ENCODE measurements around the gene OR51G1.
A peak's percentile ranks its signal among the peaks of the same experiment; 100 is the strongest.

Gene OR51G1

DNA sequence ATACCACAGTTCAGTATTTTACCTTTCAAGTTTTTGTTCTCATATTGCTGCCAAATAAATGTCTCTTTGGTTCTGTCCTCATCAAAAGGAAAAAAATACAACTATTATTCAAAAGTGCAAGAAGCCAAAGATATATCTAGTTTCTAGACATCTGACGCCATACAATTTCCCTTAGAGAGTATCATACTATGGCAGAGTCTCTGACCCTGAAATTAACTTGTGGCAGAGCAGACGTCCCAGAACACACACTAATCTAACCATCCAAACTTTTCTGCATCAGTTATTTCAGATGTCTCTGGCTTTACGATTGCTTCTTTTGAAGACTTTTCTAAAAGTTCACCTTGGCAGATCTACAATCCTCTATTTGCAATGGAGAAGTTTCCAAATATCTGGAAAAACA is 39.8 kb downstream of the OR51G1 start:
- Histone ChIP-seq H3K4me3 (ENCODE audit: low read depth, low read length) (no peak overlapping the region), H3K27ac (no peak overlapping the region), H3K27me3 (replicated peaks) (no peaks in the 10 kb centered on the region), H3K36me3 (replicated peaks) (no peaks in the 10 kb centered on the region)
- in situ Hi-C loops (cut with HindIII; ENCODE audit: low pct_ligation_motif_present, low sequenced_read_pairs) = no loop called here
- TF ChIP-seq, protein P1, sequence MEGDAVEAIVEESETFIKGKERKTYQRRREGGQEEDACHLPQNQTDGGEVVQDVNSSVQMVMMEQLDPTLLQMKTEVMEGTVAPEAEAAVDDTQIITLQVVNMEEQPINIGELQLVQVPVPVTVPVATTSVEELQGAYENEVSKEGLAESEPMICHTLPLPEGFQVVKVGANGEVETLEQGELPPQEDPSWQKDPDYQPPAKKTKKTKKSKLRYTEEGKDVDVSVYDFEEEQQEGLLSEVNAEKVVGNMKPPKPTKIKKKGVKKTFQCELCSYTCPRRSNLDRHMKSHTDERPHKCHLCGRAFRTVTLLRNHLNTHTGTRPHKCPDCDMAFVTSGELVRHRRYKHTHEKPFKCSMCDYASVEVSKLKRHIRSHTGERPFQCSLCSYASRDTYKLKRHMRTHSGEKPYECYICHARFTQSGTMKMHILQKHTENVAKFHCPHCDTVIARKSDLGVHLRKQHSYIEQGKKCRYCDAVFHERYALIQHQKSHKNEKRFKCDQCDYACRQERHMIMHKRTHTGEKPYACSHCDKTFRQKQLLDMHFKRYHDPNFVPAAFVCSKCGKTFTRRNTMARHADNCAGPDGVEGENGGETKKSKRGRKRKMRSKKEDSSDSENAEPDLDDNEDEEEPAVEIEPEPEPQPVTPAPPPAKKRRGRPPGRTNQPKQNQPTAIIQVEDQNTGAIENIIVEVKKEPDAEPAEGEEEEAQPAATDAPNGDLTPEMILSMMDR (IDR thresholded peaks at IDR 0.05; ENCODE audit: low read depth, low read length, missing control alignments) = no peak
- DNase-seq = no peak

DNA sequence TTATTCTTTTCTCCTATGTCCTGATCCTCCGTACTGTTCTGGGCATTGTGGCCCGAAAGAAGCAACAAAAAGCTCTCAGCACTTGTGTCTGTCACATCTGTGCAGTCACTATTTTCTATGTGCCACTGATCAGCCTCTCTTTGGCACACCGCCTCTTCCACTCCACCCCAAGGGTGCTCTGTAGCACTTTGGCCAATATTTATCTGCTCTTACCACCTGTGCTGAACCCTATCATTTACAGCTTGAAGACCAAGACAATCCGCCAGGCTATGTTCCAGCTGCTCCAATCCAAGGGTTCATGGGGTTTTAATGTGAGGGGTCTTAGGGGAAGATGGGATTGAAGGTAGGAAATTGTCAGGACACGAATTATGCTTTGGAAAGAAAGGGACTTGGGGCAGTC is 41.6 kb downstream of the OR51G1 start:
- DNase-seq = no peak
- H3K36me3 ChIP-seq (replicated peaks) = no peaks in the 10 kb centered on the region
- H3K4me3 ChIP-seq (ENCODE audit: low read depth, low read length) = no peak overlapping the region
- H3K27ac ChIP-seq = peak overlapping the region; percentile 54
- in situ Hi-C loops (cut with HindIII; ENCODE audit: low pct_ligation_motif_present, low sequenced_read_pairs) = no loop called here
- TF ChIP-seq, protein P1 (IDR thresholded peaks at IDR 0.05; ENCODE audit: low read depth, low read length, missing control alignments) = no peak
- H3K27me3 ChIP-seq (replicated peaks) = no peaks in the 10 kb centered on the region

DNA sequence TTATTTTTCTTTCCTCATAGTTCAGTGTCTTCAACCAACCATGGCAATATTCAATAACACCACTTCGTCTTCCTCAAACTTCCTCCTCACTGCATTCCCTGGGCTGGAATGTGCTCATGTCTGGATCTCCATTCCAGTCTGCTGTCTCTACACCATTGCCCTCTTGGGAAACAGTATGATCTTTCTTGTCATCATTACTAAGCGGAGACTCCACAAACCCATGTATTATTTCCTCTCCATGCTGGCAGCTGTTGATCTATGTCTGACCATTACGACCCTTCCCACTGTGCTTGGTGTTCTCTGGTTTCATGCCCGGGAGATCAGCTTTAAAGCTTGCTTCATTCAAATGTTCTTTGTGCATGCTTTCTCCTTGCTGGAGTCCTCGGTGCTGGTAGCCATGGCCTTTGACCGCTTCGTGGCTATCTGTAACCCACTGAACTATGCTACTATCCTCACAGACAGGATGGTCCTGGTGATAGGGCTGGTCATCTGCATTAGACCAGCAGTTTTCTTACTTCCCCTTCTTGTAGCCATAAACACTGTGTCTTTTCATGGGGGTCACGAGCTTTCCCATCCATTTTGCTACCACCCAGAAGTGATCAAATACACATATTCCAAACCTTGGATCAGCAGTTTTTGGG is 42.2 kb downstream of the OR51G1 start, which contains the start of gene OR51T1:
OR51T1 (plus strand) TSS at position 41 of the 641 bp plus-strand sequence; CDS start at position 41, 0 bp downstream.
- H3K4me3 ChIP-seq (ENCODE audit: low read depth, low read length) = no peak within 1 kb of the TSS
- in situ Hi-C loops (cut with HindIII; ENCODE audit: low pct_ligation_motif_present, low sequenced_read_pairs) = no loop called here
- TF ChIP-seq, protein P1 (IDR thresholded peaks at IDR 0.05; ENCODE audit: low read depth, low read length, missing control alignments) = no peak
- no peaks in the 10 kb centered on the region for H3K36me3 ChIP-seq (replicated peaks)
- DNase-seq = peak; percentile 66
- H3K27ac ChIP-seq = peak within 1 kb of the TSS; percentile 54
- no peaks in the 10 kb centered on the region for H3K27me3 ChIP-seq (replicated peaks)

DNA sequence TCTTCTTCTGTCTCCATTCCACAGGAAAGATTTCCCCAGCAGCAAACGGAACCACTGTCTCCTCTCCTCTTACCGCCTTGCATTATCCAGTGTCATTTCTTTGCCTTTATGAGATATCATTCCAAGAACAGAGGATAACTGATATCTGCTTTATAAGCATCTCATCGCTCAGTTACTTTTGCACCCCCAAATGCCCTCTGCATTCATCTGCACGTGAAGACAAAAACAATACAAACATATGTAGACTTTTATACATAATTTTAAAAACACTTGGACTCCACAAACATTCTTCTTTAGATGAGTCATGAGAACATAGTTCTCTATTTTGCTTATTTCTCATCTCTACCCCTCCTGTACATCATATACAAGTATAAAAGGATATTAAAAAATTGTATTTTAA is 43.0 kb downstream of the OR51G1 start:
- Histone ChIP-seq H3K4me3 (ENCODE audit: low read depth, low read length) (no peak overlapping the region), H3K27me3 (replicated peaks) (no peaks in the 10 kb centered on the region), H3K36me3 (replicated peaks) (no peaks in the 10 kb centered on the region), H3K27ac (peak overlapping the region; percentile 54)
- TF ChIP-seq, protein P1 (IDR thresholded peaks at IDR 0.05; ENCODE audit: low read depth, low read length, missing control alignments) = no peak
- DNase-seq = no peak
- in situ Hi-C loops (cut with HindIII; ENCODE audit: low pct_ligation_motif_present, low sequenced_read_pairs) = no loop called here

Data from brain microvascular endothelial cell (primary cell).